ENCODE data around the gene EXOG. TPM values are rescaled to one million over a fixed set of nuclear protein-coding genes. Genes with fewer than 3 reads are reported as not detected.

EXOG gene
- total RNA-seq, 4 donors from 2014 or later, result 6.2 to 22.8 (median 13.8) TPM

- Histone ChIP-seq H3K27ac (no peak overlapping the region), H3K4me1 (no peaks in the 10 kb centered on the region), H3K27me3 (no peaks in the 10 kb centered on the region), H3K9me3 (no peaks in the 10 kb centered on the region), H3K4me3 (no peak overlapping the region), H3K36me3 (no peaks in the 10 kb centered on the region)
- no peak for DNase-seq
- TF ChIP-seq CTCF (IDR thresholded peaks at IDR 0.05), result no peak
- no peak for TF ChIP-seq POLR2A (IDR thresholded peaks at IDR 0.05)
- intact Hi-C loops (cut with DNase I; ENCODE audit: low total_unique reads), result no loop called here
Observed at GRCh38 chr3:38563070-38563885, 67.1 kb downstream of the EXOG start.

- no peaks in the 10 kb centered on the region for H3K36me3 ChIP-seq
- H3K4me1 ChIP-seq, result no peaks in the 10 kb centered on the region
- DNase-seq, result no peak
- intact Hi-C loops (cut with DNase I; ENCODE audit: low total_unique reads), result no loop called here
- no peak overlapping the region for H3K27ac ChIP-seq
- TF ChIP-seq POLR2A (IDR thresholded peaks at IDR 0.05), result no peak
- TF ChIP-seq CTCF (IDR thresholded peaks at IDR 0.05), result no peak
- H3K27me3 ChIP-seq, result no peaks in the 10 kb centered on the region
- no peak overlapping the region for H3K4me3 ChIP-seq
- H3K9me3 ChIP-seq, result no peaks in the 10 kb centered on the region
Observed at GRCh38 chr3:38563886-38564270, 67.7 kb downstream of the EXOG start.

DNA sequence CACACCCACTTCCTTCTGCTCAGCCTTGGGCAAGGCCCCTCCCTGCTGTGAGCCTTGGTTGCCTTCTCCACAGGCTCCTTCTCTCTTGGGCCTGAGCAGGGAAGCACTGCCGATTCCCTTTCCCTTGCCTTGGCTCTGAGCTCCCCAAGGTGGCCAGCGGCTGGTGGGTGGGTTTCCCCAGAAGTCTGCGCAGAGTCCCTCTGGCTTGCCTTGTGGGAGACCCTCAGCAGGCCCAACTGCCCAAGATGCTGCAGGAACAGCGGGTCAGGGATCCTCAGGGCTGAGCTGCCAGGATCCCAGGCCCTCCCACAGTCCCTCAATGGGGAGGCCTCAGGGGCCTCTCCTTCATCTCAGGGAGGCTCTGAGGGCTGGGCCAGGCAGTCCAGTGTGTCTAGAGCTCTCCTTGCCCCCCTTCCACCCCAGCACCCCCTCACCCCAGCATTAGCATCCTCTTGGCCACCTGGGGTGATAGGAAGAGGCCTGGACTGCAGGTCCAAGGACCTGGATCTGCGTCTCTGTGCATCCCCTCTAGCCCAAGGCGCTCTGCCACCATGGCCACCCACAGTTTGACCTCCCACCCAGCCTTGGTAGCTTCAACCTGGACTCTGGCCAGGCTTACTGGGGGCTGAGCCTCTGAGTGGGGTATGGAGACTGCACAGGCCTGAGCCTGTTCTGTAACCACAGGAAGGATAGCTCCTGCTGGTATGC is 68.6 kb downstream of the EXOG start:
- no peak for TF ChIP-seq POLR2A (IDR thresholded peaks at IDR 0.05)
- no peak for TF ChIP-seq CTCF (IDR thresholded peaks at IDR 0.05)
- H3K36me3 ChIP-seq, result no peaks in the 10 kb centered on the region
- intact Hi-C loops (cut with DNase I; ENCODE audit: low total_unique reads), result no loop called here

GRCh38 chr3:38565339-38566214 is 69.4 kb downstream of the EXOG start:
- DNase-seq, result no peak
- Histone ChIP-seq H3K9me3 (no peaks in the 10 kb centered on the region), H3K4me3 (no peak overlapping the region), H3K27ac (no peak overlapping the region), H3K36me3 (no peaks in the 10 kb centered on the region), H3K4me1 (no peaks in the 10 kb centered on the region), H3K27me3 (no peaks in the 10 kb centered on the region)
- TF ChIP-seq CTCF (IDR thresholded peaks at IDR 0.05) (no peak), POLR2A (IDR thresholded peaks at IDR 0.05) (no peak)
- intact Hi-C loops (cut with DNase I; ENCODE audit: low total_unique reads), result no loop called here

More for the DNA sequence above, 68.6 kb downstream of the EXOG start:
- Histone ChIP-seq H3K4me1 (no peaks in the 10 kb centered on the region), H3K27me3 (no peaks in the 10 kb centered on the region), H3K4me3 (no peak overlapping the region), H3K27ac (no peak overlapping the region), H3K9me3 (no peaks in the 10 kb centered on the region)
- no peak for DNase-seq

All from uterus (tissue), 4 donors.